Tibial artery (tissue), 4 donors: ENCODE data around the gene PCDH9.
"Not testable (repeated sequence)": the region's sequence is repeated elsewhere in the genome, so short reads cannot be mapped to it uniquely, and the experiment has no call there.

Source experiments
- DNase-seq, 2 donors: peaks; one replicate each; pipeline ENCODE4 v3.0.0-alpha.2; 2019
- H3K27ac ChIP-seq, 2 donors: fragments of 200-600 bp; sonication (generic) in 1 of 2; 1 replicate in 1 of 2; 2 replicates in 1 of 2; pipeline ENCODE4 v1.5.1; 2018 to 2019; ENCODE audit warnings: mild to moderate bottlenecking in 1 of 2
- H3K27me3 ChIP-seq, 2 donors: fragments of 200-600 bp; sonication (generic) in 1 of 2; one replicate each; pipeline versions ENCODE4 v1.5.1 to v1.6.0; 2016 to 2019
- H3K36me3 ChIP-seq, 3 donors: fragments of 200-600 bp; sonication (generic) in 2 of 3; one replicate each; pipeline ENCODE4 v1.5.1; 2016 to 2019; ENCODE audit warnings: mild to moderate bottlenecking in 2 of 3
- H3K4me1 ChIP-seq, 4 donors: fragments of 200-600 bp; sonication (generic) in 2 of 4; 1 replicate in 3 of 4; 2 replicates in 1 of 4; pipeline ENCODE4 v1.5.1; 2016 to 2019
- H3K4me3 ChIP-seq, 2 donors: fragments of 200-600 bp; sonication (generic) in 1 of 2; 1 replicate in 1 of 2; 2 replicates in 1 of 2; pipeline ENCODE4 v1.5.1; 2018 to 2019; ENCODE audit warnings: mild to moderate bottlenecking in 2 of 2
- H3K9me3 ChIP-seq, 3 donors: fragments of 200-600 bp; sonication (generic) in 1 of 3; one replicate each; pipeline ENCODE4 v1.5.1; 2016 to 2019
- intact Hi-C: fragments of 100-400 bp; cut with DNase I; formaldehyde crosslinking; loops from one replicate; pipeline ENCODE4 v1.15.0; 2023; ENCODE audit warnings: low total_unique reads
- TF ChIP-seq, protein P1 (sequence below), 2 experiments: fragments of 200-600 bp in 1 of 2; fragments of 450-650 bp in 1 of 2; IDR thresholded peaks; one replicate each; pipeline ENCODE4 v1.5.1; 2017 to 2019; ENCODE audit warnings: antibody characterized with exemption in 2 of 2, mild to moderate bottlenecking in 1 of 2, moderate library complexity in 1 of 2

PCDH9 gene

DNA sequence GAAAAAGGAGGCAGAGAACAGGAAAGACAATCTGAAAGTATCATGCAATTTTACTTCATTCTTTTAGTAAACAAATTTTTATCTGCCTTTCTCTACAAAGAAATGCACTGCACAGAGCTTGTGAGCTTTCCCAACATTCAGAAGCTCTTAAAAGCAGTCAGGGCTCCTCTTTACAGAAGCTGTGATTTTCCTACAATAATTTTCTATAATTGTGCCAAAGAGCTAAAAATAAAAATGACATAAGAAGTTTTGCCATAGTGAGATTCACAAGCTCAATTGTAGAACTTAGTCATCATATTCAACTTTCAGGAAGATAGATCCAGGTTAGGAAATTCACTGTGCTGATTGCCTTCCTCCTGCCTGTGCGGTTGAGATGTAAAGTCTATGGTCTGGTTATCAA is 341.4 kb downstream of the PCDH9 start:
- DNase-seq = no peak
- H3K36me3 ChIP-seq = no peaks in the 10 kb centered on the region
- no peaks in the 10 kb centered on the region for H3K27me3 ChIP-seq
- H3K9me3 ChIP-seq = no peaks in the 10 kb centered on the region
- H3K4me1 ChIP-seq = no peaks in the 10 kb centered on the region
- H3K4me3 ChIP-seq = no peak overlapping the region
- no peak overlapping the region for H3K27ac ChIP-seq
- intact Hi-C loops = no loop called here
- TF ChIP-seq, protein P1, sequence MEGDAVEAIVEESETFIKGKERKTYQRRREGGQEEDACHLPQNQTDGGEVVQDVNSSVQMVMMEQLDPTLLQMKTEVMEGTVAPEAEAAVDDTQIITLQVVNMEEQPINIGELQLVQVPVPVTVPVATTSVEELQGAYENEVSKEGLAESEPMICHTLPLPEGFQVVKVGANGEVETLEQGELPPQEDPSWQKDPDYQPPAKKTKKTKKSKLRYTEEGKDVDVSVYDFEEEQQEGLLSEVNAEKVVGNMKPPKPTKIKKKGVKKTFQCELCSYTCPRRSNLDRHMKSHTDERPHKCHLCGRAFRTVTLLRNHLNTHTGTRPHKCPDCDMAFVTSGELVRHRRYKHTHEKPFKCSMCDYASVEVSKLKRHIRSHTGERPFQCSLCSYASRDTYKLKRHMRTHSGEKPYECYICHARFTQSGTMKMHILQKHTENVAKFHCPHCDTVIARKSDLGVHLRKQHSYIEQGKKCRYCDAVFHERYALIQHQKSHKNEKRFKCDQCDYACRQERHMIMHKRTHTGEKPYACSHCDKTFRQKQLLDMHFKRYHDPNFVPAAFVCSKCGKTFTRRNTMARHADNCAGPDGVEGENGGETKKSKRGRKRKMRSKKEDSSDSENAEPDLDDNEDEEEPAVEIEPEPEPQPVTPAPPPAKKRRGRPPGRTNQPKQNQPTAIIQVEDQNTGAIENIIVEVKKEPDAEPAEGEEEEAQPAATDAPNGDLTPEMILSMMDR (IDR thresholded peaks at IDR 0.05) = no peak

- H3K4me3 ChIP-seq = no peak overlapping the region
- H3K27ac ChIP-seq = no peak overlapping the region
- no peaks in the 10 kb centered on the region for H3K36me3 ChIP-seq
- no peaks in the 10 kb centered on the region for H3K9me3 ChIP-seq
- DNase-seq = no peak
- H3K4me1 ChIP-seq = no peaks in the 10 kb centered on the region
- intact Hi-C loops = no loop called here
- no peaks in the 10 kb centered on the region for H3K27me3 ChIP-seq
- TF ChIP-seq, protein P1 (IDR thresholded peaks at IDR 0.05) = no peak
Observed at GRCh38 chr13:66887088-66887487, 343.0 kb downstream of the PCDH9 start.

DNA sequence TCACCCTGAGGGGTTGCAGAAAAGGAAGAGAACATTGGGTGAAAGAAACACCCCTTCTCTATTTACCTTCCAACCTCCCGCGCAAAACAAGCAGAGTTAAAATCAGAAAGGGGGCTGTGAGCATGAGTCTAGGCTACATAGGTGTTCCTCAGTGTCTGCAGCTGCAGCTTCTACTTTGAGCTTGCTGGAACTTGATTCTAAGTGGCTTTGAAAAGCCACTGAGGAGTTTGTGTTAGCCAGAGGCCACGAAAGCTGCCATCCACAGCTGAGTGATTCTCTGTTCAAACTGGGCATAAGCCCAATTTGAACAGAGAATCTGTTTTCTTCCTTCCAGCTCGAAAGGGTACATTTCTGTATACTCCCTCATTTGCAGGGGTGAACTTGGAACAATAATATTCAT is 343.9 kb downstream of the PCDH9 start:
- Histone ChIP-seq H3K27ac (no peak overlapping the region), H3K36me3 (no peaks in the 10 kb centered on the region), H3K4me1 (no peaks in the 10 kb centered on the region), H3K4me3 (no peak overlapping the region), H3K27me3 (no peaks in the 10 kb centered on the region), H3K9me3 (no peaks in the 10 kb centered on the region)
- intact Hi-C loops = no loop called here
- TF ChIP-seq, protein P1 (IDR thresholded peaks at IDR 0.05) = no peak
- no peak for DNase-seq

GRCh38 chr13:66881170-66881569 is 349.0 kb downstream of the PCDH9 start:
- DNase-seq, intact Hi-C loops, H3K27ac ChIP-seq, H3K4me1 ChIP-seq, H3K9me3 ChIP-seq, H3K27me3 ChIP-seq, H3K4me3 ChIP-seq, H3K36me3 ChIP-seq: not testable (repeated sequence)

- no peaks in the 10 kb centered on the region for H3K27me3 ChIP-seq
- TF ChIP-seq, protein P1 (IDR thresholded peaks at IDR 0.05) = no peak
- intact Hi-C loops = no loop called here
- H3K27ac ChIP-seq = no peak overlapping the region
- no peak for DNase-seq
- no peaks in the 10 kb centered on the region for H3K9me3 ChIP-seq
- H3K36me3 ChIP-seq = no peaks in the 10 kb centered on the region
- H3K4me1 ChIP-seq = no peaks in the 10 kb centered on the region
- H3K4me3 ChIP-seq = no peak overlapping the region
Observed at GRCh38 chr13:66879988-66880387, 350.1 kb downstream of the PCDH9 start.

- no peak overlapping the region for H3K4me3 ChIP-seq
- no peak overlapping the region for H3K27ac ChIP-seq
- no peaks in the 10 kb centered on the region for H3K36me3 ChIP-seq
- TF ChIP-seq, protein P1 (IDR thresholded peaks at IDR 0.05) = no peak
- no peaks in the 10 kb centered on the region for H3K9me3 ChIP-seq
- H3K27me3 ChIP-seq = no peaks in the 10 kb centered on the region
- intact Hi-C loops = no loop called here
- no peak for DNase-seq
- no peaks in the 10 kb centered on the region for H3K4me1 ChIP-seq
Observed at GRCh38 chr13:66875264-66875663, 354.9 kb downstream of the PCDH9 start.
